ENCODE results near the gene DCLK3. TPM values are rescaled to one million over a fixed set of nuclear protein-coding genes. Genes with fewer than 3 reads are reported as not detected.

Gene DCLK3
- total RNA-seq, 3 donors from 2014 or later (not counting 1 experiment from before 2014, with no cell fraction given) = not detected

DNA sequence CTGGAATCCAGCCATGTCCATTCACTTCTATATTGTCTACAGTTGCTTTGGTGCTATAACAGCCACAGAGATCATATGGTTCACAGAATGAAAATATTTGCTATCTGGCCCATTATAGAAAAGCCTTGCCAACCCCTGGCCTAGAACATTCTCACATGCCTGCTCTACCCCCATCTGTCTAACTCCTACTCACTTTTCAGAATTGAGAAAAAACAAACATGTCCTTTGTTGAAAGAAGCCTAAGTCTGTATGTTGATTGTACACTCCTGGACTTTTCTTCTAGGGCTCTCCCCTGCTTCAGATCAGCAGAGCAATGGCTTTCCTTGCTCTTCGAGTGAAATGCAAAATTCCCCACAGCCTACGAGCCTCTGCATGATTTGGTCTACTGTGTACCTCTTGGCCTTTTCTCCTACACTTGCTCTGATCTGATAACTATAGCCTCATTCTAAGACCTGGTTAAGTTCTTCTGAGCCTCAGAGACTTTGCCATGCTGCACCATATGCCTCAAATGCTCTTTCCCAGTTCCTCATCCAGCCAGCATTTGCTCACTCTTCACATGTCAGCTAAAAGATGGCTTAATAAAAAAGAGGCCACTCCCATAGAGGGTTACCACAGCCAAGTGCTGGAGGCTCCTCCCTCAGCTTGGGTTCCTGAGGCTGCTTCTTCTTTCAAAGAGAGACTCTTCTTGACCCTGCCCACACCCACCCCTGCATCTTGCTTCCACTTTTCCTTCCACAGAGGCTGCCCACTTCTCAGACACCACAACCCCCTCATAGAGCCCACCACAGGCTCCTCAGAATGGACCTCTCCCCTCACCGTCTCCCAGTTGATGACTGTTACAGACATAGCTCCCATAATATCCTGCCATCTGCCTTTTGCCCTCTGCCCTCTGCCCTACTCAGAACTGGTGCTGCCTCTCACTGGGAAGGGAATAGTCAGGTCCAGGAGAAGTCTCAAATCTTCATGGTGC, 22.9 kb upstream of the DCLK3 start:
- Histone ChIP-seq H3K27ac (ENCODE audit: low read length) (no peak overlapping the region), H3K36me3 (ENCODE audit: control insufficient read depth, insufficient read depth, low read length) (no peaks in the 10 kb centered on the region), H3K9me3 (ENCODE audit: control insufficient read depth, insufficient read depth, low read length) (no peaks in the 10 kb centered on the region), H3K4me1 (ENCODE audit: control insufficient read depth, insufficient read depth, low read length) (no peaks in the 10 kb centered on the region), H3K27me3 (ENCODE audit: control insufficient read depth, insufficient read depth, low read length) (no peaks in the 10 kb centered on the region), H3K4me3 (ENCODE audit: low read length) (no peak overlapping the region)
- Mint-ChIP-seq H3K27me3 (ENCODE audit: low read depth in 2 of 2) (peaks cover 11 to 39% of the 10 kb centered on the region in 2 donors), H3K4me3 (no peak overlapping the region), H3K36me3 (no peaks in the 10 kb centered on the region), H3K27ac (no peak overlapping the region), H3K4me1 (no peaks in the 10 kb centered on the region), H3K9me3 (no peaks in the 10 kb centered on the region)
- peak in 1 of 3 donors; percentile 15 for ATAC-seq
- WGBS (ENCODE audit: insufficient coverage) = 87% methylated on average over 3 of the region's 3 CpGs
- intact Hi-C loops (cut with micrococcal nuclease) = no loop called here
- DNase-seq = no peak
- TF ChIP-seq, protein P1, sequence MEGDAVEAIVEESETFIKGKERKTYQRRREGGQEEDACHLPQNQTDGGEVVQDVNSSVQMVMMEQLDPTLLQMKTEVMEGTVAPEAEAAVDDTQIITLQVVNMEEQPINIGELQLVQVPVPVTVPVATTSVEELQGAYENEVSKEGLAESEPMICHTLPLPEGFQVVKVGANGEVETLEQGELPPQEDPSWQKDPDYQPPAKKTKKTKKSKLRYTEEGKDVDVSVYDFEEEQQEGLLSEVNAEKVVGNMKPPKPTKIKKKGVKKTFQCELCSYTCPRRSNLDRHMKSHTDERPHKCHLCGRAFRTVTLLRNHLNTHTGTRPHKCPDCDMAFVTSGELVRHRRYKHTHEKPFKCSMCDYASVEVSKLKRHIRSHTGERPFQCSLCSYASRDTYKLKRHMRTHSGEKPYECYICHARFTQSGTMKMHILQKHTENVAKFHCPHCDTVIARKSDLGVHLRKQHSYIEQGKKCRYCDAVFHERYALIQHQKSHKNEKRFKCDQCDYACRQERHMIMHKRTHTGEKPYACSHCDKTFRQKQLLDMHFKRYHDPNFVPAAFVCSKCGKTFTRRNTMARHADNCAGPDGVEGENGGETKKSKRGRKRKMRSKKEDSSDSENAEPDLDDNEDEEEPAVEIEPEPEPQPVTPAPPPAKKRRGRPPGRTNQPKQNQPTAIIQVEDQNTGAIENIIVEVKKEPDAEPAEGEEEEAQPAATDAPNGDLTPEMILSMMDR (IDR thresholded peaks at IDR 0.05) = no peak

DNA sequence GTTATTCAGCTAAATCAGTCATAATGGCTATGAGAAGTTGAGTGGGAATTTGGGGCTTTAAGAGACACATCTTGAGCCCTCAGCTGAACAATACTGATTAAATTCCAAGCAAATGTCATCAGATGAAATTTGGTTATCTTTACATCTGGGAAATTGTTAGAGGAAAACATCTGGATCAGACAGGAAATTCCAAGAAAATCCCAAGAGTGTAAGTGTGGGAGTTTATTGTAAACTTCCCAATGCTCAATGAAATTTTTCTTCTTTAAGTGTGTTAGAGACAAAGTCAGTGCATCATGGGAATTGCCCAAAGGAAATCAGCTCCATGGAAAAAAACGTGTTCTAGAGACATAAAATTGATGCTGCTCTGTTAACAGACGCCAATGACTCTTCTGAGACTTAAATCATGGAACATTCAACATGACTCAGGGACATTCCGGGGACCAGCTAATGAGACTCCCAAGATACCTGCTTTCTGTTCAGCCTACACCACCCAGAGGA, 19.8 kb upstream of the DCLK3 start:
- no peaks in the 10 kb centered on the region for H3K4me1 Mint-ChIP-seq
- no peaks in the 10 kb centered on the region for H3K36me3 Mint-ChIP-seq
- H3K27ac Mint-ChIP-seq = no peak overlapping the region
- ATAC-seq = no peak
- H3K36me3 ChIP-seq (ENCODE audit: control insufficient read depth, insufficient read depth, low read length) = no peaks in the 10 kb centered on the region
- no peak overlapping the region for H3K27ac ChIP-seq (ENCODE audit: low read length)
- no peaks in the 10 kb centered on the region for H3K27me3 ChIP-seq (ENCODE audit: control insufficient read depth, insufficient read depth, low read length)
- intact Hi-C loops (cut with micrococcal nuclease) = no loop called here
- H3K9me3 ChIP-seq (ENCODE audit: control insufficient read depth, insufficient read depth, low read length) = no peaks in the 10 kb centered on the region
- H3K9me3 Mint-ChIP-seq = no peaks in the 10 kb centered on the region
- WGBS (ENCODE audit: insufficient coverage) = 67% methylated on average over 3 of the region's 3 CpGs
- H3K4me1 ChIP-seq (ENCODE audit: control insufficient read depth, insufficient read depth, low read length) = no peaks in the 10 kb centered on the region
- no peak overlapping the region for H3K4me3 ChIP-seq (ENCODE audit: low read length)
- no peak overlapping the region for H3K4me3 Mint-ChIP-seq
- TF ChIP-seq, protein P1 (IDR thresholded peaks at IDR 0.05) = no peak
- DNase-seq = no peak
- H3K27me3 Mint-ChIP-seq (ENCODE audit: low read depth in 2 of 2) = peaks cover 8 to 41% of the 10 kb centered on the region in 2 donors

DNA sequence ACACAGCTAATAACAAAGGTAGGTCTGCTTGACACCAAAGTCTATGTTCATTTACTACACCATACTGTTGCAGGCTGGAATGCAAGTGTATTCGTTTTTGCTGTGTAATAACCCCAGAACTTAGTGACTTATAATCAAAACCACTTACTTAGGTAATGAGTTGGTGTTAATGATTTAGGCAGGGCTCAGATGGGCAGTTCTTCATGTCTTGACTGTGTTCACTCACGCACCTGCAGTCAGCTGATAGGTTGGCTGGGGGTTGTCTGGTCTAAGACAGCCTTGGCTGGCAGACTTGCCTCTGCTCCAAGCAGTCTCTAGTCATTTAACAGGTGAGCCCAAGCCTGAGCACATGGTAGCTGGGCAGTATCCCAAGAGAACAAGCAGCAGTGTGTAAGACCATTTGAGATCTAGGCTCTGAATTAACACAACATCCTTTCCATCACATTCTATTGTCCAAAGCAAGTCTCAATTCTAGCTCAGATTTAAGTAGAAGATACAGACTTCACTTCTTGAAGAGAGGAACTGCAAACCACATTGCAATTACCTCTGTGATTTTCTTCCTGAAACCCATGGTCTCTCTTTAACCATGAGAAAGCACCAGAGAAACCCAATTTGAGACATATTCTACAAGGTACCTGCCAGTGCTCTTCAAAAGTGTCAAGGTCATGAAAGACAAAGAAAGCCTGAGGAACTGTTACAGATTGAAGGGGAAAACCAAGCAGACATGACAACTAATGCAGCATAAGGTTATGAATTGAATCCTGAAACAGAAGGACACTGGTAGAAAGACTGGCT, 13.3 kb upstream of the DCLK3 start:
- Mint-ChIP-seq H3K36me3 (no peaks in the 10 kb centered on the region), H3K27me3 (ENCODE audit: low read depth in 2 of 2) (peaks cover 8 to 56% of the 10 kb centered on the region in 2 donors), H3K4me3 (no peak overlapping the region), H3K4me1 (no peaks in the 10 kb centered on the region), H3K27ac (no peak overlapping the region), H3K9me3 (no peaks in the 10 kb centered on the region)
- no peaks in the 10 kb centered on the region for H3K9me3 ChIP-seq (ENCODE audit: control insufficient read depth, insufficient read depth, low read length)
- intact Hi-C loops (cut with micrococcal nuclease) = no loop called here
- ATAC-seq (no peak), DNase-seq (no peak)
- H3K27ac ChIP-seq (ENCODE audit: low read length) = no peak overlapping the region
- no peaks in the 10 kb centered on the region for H3K27me3 ChIP-seq (ENCODE audit: control insufficient read depth, insufficient read depth, low read length)
- no peak overlapping the region for H3K4me3 ChIP-seq (ENCODE audit: low read length)
- TF ChIP-seq, protein P1 (IDR thresholded peaks at IDR 0.05) = no peak
- no peaks in the 10 kb centered on the region for H3K36me3 ChIP-seq (ENCODE audit: control insufficient read depth, insufficient read depth, low read length)
- no peaks in the 10 kb centered on the region for H3K4me1 ChIP-seq (ENCODE audit: control insufficient read depth, insufficient read depth, low read length)
- WGBS (ENCODE audit: insufficient coverage) = 59% methylated on average over 1 of the region's 2 CpGs
